ENCODE measurements around the gene THRAP3.
"Not testable (repeated sequence)": the region's sequence is repeated elsewhere in the genome, so short reads cannot be mapped to it uniquely, and the experiment has no call there.

The THRAP3 gene

GRCh38 chr1:36223996-36224536, at the start of gene THRAP3:
TSS of gene THRAP3 (plus strand) at chr1:36224443. CDS start at chr1:36282564, 58,121 bp downstream.
- peak; percentile 100 for DNase-seq

- DNase-seq = no peak
Measured at GRCh38 chr1:36174713-36175112, 49.5 kb upstream of the THRAP3 start.

DNA sequence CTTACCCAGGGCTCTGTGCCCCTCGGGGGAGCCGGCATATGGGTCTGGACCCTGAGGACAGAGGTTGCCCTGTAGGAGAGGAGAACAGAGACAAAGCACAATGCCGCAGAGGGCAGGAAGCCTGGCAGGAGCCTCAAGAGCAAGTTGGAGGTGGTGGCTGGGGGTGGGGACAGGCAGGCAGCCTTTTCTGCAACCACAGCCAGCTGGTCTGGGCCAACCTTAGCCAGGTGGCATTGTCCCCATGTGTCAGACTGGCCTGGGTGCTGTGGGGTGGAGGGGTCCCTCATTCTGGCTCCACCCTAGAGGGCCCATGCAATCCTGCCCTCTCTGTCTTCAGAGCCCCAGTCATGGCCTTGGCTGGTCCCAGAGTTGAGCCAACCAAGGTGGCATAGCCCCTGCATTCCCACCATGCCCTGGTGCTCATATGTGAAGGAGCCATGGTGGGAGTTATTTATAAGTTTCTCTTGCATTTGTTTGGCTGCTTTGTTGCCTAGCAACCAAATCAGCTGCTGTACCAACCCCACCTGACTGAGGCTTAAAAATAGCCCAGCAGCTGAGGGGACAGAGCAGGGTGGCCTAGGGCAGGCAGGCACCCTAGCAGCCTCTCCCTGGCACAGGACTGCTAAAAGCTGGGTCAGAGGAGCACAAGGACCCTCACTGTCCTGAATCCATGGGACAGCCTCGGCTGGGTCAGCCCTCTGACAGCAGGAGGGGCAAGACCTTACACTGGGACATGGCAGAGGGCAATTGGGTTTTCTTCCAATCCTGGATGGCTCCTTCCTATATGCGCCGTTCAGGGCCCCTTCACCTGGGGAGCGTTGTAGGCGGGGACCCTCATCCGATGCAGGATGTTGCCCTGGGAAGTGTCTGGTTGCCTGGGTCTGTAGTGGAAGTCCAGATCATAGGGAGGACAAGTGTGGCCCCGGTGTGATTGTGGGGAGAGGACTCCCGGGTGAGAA, 48.8 kb upstream of the THRAP3 start:
- no peak for DNase-seq

DNA sequence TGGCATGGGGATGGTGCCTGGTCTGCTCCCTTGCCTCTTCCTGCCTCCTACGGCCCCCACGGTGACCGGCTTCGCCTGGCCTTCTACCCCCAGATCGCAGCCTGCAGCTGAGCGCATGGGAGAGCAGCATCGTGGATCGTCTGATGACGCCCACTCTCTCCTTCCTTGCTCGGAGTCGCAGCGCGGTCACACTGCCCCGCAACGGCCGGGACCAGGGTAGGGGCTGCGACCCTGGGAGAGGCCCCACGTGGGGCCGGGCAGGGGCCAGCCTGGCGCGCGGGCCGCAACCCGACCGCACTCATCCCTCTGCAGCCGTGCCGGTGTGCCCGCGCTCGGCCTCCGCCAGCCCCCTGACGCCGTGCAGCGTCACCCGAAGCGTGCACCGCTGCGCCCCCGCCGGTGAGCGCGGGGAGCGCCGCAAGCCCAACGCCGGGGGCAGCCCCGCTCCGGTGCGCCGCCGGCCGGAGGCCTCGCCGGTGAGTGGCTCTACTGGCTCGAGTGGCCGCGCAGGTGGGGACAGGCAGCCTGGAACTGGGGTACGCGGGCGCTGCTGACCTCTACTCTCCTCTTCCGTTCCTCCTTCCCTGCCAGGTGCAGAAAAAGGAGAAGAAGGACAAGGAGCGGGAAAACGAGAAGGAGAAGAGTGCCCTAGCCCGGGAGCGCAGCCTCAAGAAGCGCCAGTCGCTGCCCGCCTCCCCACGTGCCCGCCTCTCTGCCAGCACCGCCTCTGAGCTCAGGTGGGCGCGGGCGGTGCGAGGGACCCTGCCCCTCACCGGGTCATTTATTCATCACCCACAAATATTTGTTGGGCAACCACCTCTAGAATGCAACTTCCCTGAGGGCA, 47.9 kb upstream of the THRAP3 start:
- DNase-seq = no peak

DNA sequence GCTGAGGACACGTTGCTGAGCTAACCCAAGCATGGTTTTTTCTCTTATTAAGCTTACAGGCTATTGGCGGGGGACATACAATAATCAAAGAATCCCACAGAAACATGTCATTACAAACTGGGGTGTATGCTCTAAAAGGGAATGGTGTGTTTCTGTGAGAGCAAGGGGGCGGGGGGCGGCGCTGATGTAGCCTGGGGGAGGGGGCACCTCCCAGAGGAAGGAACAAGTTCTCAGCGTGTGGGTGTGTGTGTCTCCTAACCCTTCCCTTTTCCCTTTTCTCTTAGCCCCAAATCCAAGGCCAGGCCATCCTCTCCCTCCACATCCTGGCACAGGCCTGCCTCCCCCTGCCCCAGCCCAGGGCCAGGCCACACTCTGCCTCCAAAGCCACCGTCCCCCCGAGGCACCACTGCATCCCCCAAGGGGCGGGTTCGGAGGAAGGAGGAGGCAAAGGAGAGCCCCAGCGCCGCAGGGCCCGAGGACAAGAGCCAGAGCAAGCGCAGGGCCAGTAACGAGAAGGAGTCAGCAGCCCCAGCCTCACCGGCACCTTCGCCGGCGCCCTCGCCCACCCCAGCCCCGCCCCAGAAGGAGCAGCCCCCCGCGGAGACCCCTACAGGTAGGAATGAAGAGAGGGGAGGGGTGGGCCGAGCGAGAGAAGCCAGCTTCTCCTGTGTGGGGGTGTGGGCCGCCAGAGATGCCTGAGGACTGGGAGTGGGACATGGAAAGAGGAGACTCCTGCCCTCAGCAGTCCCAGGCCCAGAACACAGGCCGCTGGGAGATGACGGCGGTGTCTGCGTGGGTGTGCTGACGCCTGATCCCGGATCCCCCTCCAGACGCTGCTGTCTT, 46.4 kb upstream of the THRAP3 start:
- peak in 1 of 3 donors; percentile 32 for DNase-seq

- DNase-seq = no peak
Measured at GRCh38 chr1:36178471-36179219, 45.6 kb upstream of the THRAP3 start.

DNA sequence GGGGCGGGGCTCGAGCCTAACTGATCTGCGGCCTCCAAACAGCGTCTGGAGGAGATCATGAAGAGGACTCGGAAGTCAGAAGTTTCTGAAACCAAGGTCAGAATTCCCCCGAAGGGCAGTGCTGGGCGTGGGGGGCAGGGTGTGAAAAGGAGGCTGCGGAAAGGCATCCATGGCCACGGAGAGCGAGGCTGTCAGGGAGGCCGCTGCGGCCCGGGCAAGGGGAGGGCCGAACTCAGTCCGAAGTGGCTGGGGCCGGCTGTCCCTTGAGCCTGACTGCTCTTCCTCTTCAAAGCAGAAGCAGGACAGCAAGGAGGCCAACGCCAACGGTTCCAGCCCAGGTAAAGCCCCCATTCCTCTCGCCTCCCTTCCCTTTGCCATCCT, 45.0 kb upstream of the THRAP3 start:
- DNase-seq = no peak

DNA sequence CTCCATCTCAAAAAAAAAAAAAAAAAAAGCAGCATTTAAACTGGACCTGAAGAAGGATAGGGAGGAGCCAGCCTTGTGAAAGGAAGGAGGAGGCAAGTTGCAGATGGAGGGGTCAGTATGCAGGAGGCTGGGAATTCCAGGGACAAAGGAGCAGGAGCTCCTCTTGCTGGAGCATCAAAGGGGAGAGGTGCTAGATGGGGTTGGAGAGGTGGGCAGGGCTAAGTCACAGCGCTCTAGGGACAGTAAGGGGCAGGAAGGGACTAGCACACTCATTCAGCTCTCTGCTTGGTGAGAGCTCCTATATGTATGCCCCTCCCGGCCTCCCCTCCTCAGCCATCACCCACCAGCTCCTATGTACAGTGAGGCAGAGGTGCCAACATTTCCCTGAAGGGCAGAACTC, 41.5 kb upstream of the THRAP3 start:
- no peak for DNase-seq

DNA sequence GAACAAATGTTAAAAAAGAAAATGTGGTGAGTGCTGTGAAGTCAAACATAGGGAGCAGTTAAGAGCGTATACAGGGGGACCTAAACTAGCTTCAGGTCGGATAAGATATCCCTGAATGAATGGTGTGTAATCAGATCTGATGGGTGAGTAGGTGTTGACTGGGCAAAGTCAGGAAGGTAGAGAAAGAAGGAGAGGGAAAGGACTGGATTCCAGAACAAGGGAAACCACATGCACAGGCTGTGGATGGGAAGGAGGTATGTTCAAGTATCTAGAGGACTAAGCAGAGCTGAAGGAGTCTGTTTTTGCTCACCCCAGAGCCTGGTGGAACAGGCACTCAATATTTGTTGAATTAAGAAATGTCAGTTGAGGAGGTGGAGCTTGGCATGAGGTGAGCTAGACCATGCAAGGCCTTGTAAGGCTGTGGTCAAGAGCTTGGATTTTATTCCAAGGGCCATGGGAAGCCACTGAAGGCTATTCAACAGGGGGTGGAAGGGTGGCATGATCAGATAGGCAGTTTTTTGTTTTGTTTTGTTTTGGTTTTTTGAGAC, 40.9 kb upstream of the THRAP3 start:
- DNase-seq = no peak

DNA sequence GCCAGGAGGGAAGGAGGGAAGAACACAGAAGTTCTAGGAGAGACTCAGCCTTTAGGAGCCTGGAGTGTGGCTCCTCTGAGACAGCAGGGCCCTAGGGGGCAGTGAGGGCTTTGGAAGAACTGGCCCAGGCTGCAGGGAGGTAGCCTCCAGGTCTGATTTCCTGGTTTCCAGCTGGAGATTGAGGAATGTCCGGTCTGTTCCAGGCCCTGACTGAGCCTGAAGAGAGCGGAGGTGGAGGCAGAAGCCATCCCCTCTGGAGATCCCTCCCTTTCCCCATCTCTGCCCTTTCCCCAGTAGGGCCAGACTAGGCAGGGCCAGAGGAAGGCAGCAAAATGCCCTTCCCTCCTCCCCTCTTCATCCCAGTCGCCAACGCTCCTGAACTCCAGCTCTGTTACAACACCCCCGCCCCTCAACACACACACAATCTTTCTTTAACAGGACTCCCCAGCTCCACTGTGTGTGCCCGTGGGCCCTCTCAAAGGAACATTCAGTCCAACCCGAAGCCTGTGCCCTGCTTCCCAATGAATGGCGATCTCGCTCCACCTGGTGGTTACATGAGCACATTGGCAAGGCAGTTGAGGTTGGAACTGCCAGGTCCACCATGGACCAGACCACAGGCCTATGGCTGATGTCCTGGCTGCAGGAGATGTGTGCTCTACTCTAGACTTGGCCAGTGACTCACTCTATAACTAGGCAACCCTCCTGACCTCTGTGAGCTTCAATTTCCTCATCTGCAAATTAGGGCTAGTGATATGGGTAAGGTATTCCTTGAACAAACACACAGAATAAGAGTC, 36.2 kb upstream of the THRAP3 start:
- peak; percentile 90 to 92 (median 90) for DNase-seq

DNA sequence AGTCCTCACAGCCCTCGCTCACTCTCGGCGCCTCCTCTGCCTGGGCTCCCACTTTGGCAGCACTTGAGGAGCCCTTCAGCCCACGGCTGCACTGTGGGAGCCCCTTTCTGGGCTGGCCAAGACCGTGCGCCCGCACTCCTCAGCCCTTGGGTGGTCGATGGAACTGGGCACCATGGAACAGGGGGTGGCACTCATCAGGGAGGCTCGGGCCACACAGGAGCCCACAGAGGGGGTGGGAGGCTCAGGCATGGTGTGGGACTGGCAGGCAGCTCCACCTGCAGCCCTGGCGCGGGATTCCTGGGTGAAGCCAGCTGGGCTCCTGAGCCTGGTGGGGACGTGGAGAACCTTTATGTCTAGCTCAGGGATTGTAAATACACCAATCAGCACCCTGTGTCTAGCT, 27.4 kb upstream of the THRAP3 start:
- DNase-seq = not testable (repeated sequence)

DNA sequence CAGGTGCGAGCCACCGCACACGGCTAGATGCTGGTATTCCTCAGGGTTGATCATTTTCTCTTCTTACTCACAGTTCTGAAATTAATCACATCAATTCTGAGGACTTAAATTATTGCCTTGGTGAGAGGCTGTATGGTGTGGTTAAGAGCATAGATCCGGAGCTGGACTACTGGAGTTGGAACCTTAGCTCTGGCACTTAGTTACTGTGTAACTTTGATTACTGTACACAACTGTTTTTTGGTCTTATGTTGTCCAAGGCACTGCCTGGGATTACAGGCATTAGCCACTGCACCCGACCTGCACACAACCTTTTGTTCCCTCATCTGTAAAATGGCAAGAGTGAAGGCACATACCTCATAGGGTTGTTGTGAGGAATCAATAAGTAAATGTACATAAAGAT, 25.6 kb upstream of the THRAP3 start:
- no peak for DNase-seq

DNA sequence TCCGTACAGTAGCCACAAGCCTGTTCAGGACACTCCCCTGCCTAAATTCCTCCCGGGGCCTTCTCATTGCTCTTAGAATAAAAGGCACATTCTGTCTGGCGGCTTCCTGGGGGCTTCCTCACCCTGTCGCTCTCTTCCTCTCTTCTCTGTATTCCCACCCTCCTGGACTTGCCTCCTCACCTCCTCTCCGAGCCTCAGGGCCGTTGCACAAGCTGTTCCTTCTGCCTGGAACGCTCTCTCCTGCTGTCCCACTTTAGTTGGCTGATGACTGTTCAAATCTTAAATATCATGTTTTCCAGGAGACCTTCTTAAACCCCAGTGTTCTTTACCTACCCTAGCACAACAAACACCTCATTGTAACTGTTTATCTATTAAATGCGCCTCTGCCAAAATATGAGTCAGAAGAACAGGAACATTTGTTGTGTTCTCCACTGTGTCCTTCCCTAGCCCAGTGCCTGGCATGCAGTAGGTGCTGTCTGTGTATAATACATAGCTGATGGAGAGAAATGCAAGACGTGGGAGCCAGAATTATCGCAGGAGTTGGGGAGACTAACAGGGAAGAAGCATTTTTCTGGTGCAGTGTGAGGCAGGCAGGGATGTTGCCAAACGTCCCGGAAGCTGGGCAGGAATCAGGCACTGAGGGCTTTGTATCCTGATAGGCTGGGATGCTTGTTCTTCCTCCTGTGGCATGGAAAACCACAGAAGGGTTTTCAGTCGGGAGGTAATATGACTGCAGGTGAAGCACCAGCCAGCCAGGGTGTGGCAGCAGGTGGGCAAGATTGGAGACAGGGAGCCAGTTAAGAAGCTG, 24.1 kb upstream of the THRAP3 start:
- DNase-seq = no peak

DNA sequence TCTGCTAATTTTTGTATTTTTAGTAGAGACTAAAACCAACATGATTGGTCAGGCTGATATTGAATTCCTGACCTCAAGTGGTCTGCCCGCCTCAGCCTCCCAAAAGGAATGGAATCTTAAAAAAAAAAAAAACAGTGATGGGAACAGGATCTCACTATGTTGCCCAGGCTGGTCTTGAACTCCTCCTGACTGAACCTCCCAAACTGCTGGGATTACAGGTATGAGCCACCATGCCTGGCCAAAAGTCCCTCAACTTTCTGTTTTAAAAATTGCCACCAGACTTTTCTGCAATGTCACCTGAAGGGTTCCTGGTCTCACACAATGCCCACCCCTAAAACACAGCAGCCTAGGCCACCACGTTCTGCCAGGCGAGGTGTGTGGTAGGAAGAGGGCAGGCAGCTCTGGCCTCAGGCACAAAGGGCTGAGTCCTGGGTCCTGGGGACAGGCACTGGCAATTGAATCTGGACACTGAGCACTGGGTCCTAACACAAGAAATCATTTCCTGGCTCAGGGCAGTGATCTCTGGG, 21.2 kb upstream of the THRAP3 start:
- no peak for DNase-seq

DNA sequence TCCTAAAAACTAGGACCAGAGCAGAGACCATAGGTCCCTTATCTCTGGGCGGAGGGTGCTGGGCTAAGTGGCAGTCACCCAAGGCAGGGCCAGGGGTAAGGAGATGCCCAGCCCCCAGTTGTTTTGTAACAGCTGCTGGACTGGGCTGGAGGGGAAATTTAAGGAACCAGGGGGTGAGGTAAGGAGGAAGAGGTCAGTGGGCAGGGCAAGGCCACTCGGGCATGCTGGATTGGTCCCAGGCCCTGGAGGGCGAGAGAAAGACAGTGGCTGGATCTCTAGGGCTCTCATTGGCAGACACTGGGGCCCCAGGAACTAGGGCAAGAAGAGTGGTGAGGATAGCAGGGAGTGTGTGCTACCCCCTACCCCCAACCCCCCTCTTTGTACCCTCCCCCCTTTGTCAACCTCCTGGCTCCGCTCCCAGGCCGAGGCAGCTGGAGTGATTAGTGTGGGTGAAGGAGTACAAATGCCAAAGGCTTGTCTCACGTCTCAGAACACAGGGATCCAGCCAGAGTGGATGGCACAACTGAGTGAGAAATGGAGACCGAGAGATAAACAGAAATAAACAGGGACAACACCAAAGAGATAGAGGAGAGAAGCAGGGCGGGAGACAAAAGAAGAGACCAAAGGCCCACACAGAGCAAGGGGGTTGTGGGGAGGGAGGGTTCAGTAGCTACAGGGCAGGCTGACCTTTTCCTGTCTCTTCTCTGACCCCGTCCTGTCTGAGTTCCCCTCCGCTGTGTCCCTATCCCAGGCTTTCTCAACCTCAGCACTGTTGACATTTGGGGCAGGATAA, 20.5 kb upstream of the THRAP3 start:
- DNase-seq = peak; percentile 76 to 83 (median 82)

GRCh38 chr1:36204347-36204909, 19.8 kb upstream of the THRAP3 start:
- DNase-seq = no peak

GRCh38 chr1:36206323-36206858, 17.9 kb upstream of the THRAP3 start:
- no peak for DNase-seq

DNA sequence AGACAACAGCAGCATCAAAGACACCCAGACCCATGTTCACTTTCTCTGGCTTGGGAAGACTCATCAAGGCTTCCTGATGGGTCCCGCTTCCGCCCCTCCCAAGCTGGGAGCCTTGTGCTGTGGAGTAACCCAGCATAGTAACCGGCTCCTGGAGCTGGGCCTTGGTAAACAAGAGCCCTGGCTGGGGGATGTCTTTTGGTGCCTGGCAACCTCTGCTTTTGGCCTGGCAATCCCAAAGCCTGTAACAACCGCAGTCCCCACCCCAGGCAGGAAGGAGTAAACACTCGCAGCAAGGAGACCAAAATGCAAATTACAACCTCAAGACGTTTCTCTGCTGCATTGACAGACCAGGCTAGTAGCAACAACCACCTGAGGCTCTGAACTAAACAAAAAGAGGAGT, 16.9 kb upstream of the THRAP3 start:
- DNase-seq = no peak
